HG02623 (cell line): ENCODE measurements around the gene TTLL10.

Source experiments
- ATAC-seq: cut with Tn5 transposase; IDR thresholded peaks from one replicate; pipeline ENCODE4 v1.9.1; 2021; ENCODE audit warnings: moderate library complexity; ENCODE audit not compliant: unreplicated experiment

Gene TTLL10

DNA sequence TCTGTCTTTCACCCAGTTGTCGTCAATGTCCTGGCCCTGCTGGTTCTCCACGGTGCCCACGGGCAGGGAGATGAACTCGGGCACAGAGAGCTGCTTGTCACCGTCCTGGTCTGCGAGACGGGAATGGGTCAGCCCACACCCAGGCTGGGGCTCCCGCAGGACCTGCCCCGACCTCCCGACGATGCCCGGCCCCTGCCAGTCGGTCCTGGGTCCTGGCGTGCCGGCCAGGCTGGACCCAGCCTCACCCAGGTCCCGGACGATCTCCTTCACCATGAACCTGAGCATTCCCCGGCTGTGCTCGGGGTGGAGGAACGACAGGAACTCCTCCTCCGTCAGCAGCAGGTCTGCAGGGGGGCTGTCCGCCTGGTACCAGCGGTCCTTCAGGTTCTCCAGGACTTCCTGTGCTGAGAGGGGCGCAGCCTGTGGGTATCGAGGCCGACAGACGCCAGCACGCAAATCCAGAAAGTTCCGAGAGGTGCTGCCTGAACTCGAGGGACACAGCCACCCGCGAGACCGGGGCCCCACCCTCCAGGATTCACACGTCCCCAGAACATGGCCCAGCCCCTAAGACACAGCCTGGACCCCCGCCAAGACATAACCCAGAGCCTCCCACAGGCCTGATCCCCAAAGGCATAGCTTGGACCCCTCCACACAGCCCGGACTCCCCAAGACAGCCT is 45.0 kb downstream of the TTLL10 start:
- ATAC-seq = no peak

GRCh38 chr1:1219341-1219740 is 45.7 kb downstream of the TTLL10 start:
- ATAC-seq = no peak

DNA sequence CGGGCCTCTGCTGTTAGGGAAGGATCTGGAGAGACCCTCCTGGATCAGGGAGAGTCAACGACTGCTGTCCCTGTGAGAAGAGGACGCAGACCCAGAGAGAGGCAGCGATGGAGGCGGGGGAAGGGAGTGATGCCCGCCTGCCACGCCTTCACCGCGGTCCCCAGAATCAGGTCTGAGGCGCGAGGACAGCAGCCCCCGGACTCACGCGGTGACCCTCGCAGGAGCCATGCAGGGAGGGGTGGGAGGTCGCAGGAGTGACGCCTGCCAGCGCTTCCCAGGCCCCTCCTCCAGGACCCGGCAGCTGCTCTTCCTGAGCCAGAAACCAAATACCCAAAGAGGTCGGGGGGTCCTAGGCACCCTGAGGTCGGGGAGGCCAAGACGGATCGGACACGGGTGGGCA is 46.5 kb downstream of the TTLL10 start:
- ATAC-seq = no peak

- ATAC-seq = no peak
Observed at GRCh38 chr1:1221887-1222574, 48.4 kb downstream of the TTLL10 start.

GRCh38 chr1:1222575-1223225 is 49.0 kb downstream of the TTLL10 start:
- ATAC-seq = no peak

GRCh38 chr1:1223321-1223720 is 49.6 kb downstream of the TTLL10 start:
- ATAC-seq = no peak

GRCh38 chr1:1223891-1224290 is 50.2 kb downstream of the TTLL10 start:
- no peak for ATAC-seq

GRCh38 chr1:1225238-1225845 is 51.7 kb downstream of the TTLL10 start:
- ATAC-seq = no peak

DNA sequence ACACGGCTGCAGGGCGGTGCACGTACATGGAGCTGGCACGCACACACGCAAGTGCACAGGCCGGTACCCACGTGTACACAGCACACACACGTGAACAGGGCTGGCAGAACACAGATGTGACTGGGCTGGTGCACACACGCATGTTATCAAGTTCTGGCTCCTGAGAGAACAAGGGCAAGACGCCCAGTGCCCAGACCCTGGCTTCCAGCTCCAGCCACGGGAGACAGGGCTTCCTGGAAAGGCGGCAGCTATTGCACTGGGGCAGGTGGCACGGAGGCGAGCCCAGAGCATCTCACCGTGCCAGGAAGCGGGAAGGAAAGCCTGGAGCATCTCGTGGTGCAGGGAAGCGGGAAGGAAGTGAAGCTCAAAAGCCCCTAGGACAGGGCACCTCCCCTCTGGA is 52.2 kb downstream of the TTLL10 start:
- no peak for ATAC-seq

- no peak for ATAC-seq
Observed at GRCh38 chr1:1226566-1227362, 53.1 kb downstream of the TTLL10 start.

DNA sequence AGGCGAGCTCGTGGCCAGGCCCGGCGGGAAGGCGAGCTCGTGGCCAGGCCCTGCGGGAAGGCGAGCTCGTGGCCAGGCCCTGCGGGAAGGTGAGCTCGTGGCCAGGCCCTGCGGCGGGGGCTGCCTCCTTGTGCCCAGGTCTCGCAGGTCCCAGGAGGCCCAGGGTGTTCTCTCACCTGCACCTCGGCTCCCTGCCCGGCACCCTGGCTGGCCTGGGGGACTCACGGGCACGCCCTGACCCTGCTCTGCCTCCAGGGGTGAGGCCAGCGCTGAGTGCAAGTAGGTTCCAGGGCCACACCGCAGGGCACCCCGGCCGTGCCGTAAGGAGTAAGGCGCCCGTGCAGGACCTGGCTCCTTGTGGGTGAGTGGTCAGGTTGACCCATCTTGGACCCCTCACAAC is 53.7 kb downstream of the TTLL10 start:
- no peak for ATAC-seq

DNA sequence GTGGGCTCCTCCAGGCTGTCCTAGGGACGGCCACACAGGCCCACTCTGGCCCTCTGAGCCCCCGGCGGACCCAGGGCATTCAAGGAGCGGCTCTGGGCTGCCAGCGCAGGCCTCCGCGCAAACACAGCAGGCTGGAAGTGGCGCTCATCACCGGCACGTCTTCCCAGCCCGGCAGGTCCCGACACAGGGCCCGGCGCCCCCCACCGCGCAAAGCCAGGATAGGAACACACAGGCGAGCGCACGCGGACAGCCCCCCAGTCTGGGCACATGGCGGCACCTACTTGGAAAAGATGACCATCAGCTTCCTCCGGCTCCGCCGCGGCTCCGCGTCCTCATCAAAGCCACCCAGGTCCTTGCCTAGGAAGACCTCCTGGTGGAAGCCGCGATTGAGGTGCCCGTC is 54.5 kb downstream of the TTLL10 start:
- ATAC-seq = no peak

DNA sequence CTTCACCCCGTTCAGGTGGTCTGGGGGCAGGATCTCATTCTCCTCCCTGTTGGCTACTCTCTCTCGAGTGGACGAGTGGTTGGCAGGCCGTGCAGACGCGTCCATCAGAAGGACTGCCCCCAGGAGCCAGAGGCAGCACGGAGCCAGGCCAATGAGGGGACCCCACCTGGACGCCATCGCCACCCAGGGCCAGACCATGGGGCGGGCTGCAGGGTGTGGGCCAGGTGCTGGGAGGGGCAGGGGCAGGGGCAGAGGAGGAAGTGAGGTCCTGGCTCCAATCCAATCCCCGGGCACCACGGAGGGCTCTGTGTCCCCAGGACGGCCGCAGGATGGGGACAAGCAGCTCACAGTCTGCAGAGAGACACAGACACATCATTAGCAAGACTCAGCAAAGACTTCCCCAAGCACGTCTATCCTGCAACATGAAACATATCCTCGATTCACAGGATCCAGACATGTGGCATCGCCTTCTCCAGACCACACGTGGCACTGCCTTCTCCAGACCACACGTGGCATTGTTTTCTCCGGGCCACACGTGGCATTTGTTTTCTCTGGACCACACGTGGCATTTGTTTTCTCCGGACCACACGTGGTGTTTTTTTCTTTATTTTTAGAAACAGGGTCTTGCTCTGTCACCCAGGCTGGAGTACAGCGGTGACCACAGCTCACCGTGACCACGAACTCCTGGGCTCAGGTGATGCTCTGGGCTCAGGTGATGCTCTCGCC is 55.1 kb downstream of the TTLL10 start:
- ATAC-seq = no peak

DNA sequence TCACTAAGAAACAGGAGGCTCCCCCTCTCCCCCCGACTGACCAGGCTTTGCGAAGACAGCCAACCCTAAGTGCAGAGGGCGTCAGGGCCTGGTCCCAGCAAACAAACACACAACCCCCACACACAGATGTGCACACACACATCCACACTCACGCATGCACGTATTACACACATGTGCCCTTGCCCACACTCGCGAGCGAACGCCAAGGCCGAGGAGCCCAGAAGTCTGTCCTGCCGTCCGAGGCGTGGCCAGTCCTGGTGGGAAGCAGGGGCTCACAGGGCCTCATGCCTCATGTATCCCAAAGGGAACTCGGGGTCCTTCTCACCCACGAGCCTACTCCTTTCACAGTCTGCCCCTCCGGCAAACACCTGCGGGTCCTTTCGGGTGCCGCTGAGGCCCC is 56.1 kb downstream of the TTLL10 start:
- ATAC-seq = no peak

- ATAC-seq = no peak
Observed at GRCh38 chr1:1230656-1231399, 57.1 kb downstream of the TTLL10 start.

GRCh38 chr1:1231400-1232207 is 57.9 kb downstream of the TTLL10 start, which contains the start of gene SDF4:
Gene SDF4 (minus strand): TSS chr1:1232001. CDS start chr1:1228772, 3,229 bp downstream.
- peak; percentile 85 for ATAC-seq

DNA sequence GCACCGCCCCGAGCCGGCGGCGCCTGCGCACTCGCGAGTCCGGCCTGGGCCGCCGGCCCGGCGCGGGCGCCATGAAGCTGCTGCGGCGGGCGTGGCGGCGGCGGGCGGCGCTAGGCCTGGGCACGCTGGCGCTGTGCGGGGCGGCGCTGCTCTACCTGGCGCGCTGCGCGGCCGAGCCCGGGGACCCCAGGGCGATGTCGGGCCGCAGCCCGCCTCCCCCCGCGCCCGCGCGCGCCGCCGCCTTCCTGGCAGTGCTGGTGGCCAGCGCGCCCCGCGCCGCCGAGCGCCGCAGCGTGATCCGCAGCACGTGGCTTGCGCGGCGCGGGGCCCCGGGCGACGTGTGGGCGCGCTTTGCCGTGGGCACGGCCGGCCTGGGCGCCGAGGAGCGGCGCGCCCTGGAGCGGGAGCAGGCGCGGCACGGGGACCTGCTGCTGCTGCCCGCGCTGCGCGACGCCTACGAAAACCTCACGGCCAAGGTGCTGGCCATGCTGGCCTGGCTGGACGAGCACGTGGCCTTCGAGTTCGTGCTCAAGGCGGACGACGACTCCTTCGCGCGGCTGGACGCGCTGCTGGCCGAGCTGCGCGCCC is 58.6 kb downstream of the TTLL10 start, which contains the start of gene B3GALT6:
TSS of gene B3GALT6 (plus strand) at position 30 of the 588 bp plus-strand sequence. CDS start at position 72, 42 bp downstream.
- no peak for ATAC-seq
